GM18499 (cell line): ENCODE measurements around the gene AGBL4.
A peak's percentile ranks its signal among the peaks of the same experiment; 100 is the strongest.
"Not testable (repeated sequence)": the region's sequence is repeated elsewhere in the genome, so short reads cannot be mapped to it uniquely, and the experiment has no call there.

Experiments used
- ATAC-seq: cut with Tn5 transposase; IDR thresholded peaks from one replicate; pipeline ENCODE4 v1.9.1; 2021; ENCODE audit warnings: moderate number of reproducible peaks; ENCODE audit not compliant: insufficient read depth, unreplicated experiment

Gene AGBL4

DNA sequence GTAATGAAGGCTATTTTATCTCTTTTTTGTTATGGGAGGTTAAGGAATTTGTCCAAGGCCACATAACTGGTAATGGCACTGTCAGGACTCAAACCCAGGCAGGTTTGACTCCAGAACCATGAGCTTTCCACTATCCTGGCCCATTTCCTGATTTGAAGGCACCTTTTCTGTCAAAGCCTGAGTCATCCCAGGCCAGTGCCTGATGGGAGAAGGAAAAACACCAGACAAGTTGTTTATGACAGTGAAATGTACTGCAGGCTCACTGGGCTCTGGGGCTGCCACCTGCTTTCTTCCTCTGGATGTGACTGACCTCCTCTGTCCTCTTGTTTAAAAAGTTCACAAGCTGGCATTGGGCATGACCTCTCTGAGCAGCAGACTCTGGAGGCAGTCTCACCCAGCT, 1479.9 kb downstream of the AGBL4 start:
- ATAC-seq: no peak

DNA sequence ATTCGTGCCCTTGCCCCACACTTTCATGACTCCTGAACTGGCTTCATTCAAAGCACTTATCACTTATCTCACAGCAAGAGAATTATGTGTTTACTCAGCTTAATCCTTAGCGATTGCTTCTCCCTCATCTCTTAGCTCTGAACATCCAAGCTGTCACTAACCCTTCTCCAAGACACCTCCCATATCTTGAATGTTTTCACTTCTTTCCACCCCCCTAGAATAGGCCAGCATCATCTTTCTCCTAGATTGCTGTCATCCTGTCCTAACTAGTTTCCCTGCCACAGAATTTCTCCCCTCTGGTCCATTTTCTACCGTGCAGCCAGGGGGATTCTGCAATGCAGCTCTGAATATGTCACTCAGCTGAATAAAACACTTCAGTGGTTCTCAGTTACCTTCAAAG, 1483.2 kb downstream of the AGBL4 start:
- no peak for ATAC-seq

DNA sequence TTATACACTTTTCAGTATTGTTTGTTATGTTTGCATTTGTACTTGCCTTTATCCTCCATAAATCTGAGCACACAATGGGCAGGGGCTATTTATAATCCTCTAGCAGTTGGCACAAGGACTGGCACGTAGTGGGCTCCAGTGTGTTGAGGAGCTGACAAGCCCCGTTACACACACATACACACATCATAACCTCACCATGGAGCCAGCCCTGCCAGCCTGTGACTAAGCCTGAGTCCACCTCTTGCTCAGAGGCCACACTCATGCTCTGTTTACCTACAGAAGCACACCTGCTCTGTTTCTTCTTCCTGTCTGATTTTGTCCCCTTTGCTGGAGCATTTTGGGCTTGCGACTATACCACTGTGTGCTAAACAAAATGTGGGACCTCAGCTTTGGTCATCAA, 1487.3 kb downstream of the AGBL4 start:
- no peak for ATAC-seq

DNA sequence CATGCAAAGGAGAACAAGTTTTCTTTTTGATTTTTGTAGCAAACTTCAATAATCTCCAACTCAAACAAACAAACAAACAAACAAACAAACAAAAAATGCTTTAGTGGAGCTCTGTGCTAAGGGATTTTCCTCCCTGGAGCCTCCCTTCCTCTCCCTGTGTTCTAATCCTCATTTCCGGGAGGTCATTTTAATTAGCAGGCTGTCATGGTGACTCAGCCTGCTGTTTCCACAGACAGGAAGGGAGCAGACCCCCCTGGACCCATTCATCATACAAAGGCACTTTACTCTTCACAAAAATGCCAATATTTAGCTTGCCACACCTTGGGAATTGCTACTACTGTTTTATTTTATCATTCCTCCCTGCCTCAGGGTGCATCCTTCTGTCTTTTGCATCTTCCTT, 1490.8 kb downstream of the AGBL4 start:
- no peak for ATAC-seq

DNA sequence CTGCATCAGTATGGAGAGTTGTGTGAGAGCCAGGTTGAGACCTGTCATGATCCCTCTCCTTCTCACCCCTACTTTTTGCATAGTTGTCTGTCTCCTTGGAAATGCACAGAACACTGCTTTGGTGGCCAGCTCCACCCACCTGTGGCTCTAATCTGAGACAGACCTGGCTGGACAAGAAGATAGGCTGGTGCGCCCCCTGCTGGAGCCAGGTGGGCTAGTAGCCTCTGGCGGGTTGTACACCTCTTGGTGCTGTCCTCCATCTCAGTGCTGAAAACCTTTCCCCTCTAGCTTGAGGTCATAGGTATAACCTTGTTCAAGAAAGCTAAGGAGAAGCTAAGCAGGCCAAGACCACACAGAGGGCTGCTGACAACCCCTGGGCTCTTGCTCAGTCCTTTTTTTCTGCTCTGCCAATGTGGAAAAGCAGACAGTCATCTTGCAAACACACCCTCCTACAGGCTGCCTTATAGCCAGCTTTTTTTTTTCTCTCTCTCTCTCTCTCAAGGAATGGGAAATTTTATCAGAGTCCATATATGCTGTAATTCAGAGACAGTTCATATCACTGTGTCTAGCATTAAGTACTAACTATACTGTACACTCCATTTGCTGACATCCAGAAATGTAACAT, 1492.9 kb downstream of the AGBL4 start:
- peak; percentile 65 for ATAC-seq

DNA sequence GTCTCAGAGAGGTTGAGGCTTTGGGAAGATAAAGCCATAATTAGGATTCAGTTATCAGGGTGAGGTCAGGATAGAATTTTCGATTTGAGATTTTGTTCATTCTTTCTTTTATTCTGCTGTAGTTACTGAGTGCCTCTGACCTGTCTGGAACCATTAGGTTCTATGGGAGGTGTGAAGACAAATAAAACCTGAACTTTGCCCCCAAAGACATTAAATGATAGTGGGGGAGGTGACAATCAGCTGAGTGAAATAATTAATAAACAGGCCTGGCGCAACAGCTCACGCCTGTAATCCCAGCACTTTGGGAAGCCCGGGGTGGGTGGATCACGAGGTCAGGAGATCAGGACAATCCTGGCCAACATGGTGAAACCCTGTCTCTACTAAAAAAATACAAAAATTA, 1496.7 kb downstream of the AGBL4 start:
- ATAC-seq: no peak

DNA sequence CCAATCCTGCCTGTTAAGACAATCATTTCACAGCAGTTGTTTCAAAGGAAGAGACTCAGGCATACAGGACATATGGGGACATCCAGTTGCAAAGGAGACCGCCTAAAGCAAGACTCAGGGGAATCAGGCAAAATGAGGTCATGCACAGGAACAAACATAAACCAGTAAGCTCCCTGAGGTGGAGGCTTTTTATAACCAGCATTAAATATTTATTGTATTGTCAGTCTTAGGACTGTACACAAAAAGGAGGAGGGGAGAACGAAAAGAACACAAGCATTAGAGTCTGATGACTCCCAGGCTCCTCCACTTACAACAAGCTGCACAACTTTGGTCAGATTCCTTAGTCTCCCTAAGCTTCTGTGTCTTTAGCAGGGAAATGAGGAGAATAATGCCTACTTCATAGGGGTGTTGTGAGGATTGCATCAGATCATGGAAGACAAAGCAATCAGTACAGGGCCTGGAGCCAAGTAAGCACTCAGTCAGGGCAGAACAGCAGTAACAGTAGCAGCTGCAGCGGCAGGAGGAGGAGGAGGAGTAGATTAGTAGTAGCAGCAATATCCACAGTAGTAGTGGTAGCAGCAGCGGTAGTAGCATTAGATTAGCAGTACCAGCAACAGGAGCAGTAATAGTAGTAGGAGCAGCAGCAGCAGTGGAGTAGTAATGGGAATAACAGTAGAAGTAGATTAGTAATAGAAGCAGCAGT, 1497.6 kb downstream of the AGBL4 start:
- no peak for ATAC-seq

DNA sequence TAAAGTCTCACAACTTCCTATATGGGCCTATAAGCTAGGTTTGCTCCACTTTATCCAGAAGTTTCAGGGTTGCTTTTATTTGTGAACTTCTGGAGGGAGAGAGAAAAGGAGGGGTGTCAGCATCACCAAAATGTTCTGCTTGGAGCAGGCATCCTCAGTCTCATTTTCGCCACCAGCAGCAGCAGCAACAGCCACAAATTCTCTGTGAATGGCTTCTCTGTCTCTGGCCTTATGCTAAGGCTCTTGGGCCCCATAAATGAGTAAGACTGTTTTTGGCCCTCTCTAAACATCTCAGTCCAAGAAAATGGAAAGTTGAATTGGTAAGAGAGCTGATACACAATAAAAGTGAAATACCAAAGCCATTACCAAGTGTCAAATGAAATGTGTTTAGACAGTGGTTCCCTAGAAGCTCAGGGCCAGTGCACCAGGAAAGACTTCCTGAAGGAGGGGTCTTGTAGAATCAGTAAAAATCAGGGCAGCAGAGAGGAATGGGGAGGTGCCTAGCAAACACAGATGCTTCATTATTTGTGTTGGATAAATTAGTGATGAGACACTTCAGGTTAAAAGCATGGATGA, 1498.8 kb downstream of the AGBL4 start:
- ATAC-seq: no peak

DNA sequence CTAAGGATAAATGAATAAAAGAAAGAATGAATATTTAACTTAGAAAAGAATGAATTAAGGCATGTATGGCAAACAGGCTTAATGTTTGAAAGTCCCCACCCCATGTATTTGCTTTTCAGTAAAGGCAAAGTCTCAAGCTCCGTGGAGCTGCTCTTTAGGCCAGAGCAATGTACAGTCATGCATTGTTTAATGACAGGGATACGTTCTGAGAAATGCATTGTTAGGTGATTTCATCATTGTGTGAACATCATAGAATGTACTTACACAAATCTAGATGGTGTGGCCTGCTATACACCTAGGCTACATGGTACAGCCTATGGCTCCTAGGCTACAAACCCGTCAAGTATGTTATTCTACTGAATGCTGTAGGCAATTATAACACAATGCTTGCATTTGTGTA, 1500.2 kb downstream of the AGBL4 start:
- ATAC-seq: no peak

DNA sequence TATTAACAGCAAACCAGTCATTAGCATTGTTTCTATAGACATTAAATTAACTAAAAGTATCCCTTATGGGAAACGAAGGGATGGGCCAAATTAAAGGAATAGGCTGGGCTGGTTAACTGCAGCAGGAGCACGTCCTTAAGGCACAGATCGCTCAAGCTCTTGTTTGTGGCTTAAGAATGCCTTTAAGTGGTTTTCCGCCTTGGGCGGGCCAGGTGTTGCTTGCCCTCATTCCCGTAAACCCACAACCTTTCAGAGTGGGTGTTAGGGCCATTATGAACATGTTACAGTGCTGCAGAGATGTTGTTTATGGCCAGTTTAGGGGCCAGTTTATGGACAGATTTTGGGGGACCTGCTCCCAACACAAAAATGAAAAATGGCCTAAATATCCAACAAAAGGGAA, 1503.9 kb downstream of the AGBL4 start:
- not testable (repeated sequence) for ATAC-seq

DNA sequence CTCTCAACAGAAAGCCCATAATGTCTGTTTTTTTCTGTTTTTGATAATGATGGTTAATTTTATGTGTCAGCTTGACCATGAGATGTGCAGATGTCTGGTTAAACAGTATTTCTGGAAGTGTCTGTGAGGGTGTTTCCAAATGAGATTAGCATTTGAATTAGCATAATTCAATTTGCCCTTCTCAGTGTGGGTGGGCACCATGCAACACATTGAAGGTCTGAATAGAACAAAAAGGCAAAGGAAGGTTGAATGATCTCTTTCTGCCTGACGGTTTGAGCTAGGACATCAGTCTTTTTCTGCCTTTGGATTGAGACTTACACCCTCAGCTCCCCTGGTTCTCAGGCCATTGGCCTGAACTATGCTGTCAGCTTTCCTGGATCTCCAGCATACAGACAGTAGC, 1516.9 kb downstream of the AGBL4 start:
- no peak for ATAC-seq

DNA sequence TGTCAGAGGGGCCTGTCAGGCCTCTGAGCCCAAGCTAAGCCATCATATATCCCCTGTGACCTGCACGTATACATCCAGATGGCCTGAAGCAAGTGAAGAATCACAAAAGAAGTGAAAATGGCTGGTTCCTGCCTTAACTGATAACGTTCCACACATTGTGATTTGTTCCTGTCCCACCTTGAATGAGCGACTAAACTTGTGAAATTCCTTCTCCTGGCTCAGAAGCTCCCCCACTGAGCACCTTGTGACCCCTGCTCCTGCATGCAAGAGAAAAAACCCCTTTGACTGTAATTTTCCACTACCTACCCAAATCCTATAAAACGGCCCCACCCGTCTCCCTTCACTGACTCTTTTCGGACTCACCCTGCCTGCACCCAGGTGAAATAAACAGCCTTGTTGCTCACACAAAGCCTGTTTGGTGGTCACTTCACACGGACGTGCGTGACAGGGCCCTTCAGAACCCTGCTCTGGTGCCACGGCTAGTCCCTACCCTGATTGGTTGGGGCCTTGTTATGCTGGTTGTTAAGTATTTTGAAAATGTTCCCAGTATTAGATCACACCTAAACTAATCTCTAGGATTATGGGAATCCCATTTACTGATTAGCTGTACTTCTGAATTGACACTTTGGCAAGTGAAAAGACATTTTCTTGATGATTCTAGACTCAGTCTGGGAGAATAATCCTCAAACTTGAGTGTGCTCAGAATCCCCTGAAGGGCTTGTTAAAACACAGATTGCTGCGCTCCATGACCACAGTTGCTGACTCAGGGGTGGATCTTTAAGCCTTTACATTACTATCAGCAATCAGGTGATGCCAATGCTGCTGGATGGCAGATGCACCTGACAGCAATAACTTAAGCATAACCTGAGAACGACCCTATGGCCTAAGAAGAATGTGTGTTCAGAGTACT, 1523.0 kb downstream of the AGBL4 start:
- no peak for ATAC-seq

DNA sequence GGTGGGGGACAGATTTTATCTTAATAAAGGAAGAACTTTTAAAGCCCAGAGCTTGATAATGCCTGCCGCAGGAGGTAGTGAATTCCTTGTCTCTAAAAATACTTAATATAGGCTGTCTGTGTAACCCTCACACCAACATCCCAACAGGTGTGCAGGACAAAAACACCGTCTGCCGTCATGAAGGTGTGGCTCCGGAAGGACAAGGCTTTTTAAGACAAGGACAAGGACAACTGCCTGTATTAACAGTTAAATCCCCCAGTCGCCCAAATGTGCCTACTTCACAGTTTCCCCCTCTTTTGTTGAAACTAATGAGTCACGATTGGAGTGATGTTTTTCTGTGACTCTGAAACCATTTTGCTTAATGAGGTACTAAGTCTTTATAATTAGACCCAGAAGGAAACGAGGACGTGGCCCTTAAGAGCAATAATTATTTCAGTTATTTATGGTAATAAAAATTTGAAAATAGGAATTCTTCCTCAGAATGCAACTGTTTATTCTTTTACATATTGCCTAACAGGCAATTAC, 1524.5 kb downstream of the AGBL4 start:
- no peak for ATAC-seq

DNA sequence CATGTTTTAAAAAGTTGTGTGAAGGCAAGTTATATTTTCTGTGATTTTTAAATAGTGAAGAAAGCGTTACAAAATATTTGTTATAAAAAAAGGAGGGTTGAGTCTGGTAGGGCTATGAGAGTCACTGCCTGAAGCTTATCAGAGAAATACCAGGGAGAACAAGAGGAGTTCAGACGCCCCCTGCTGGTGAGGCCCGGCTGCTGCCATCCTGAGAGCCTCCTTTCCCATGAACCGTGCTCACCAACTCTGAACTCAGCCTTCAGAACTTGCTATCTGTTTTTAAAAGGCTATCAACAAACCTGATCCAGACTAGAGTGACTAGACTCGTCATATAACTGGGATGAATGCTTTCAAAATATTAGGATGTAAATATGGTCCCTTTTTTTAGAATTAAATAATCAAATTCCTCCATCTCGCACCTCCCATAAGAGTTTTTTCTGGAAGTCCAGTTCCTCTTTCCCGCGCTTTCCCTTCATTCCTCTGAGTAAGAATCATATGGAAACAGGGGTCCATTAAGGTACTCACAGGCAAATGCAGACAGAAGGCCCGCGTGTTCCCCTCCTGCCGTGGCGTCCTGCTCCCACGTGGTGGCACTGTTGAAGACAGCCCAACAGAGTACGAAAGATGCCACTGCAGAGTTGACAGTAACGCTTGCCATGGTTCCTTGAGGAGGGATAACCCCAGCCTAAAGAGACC, 1525.5 kb downstream of the AGBL4 start:
- no peak for ATAC-seq

DNA sequence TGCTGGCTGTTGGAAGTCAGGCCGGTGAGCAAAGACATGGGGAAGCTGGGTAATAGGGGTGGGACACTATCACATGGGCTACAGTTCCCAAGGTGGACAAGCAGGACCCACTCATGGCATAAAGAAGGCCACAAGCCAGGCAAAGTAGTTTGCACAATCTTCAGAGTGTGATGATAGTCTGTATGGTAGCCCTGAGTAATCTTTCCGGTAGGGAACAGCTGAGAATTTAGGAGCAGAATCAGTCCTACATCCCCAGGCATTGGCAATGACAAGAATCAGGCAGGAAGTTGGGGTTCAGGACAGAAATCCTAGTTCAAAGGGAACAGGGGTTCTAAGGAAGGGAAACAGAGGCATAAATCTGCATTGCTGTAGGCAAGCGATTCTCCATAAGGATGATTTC, 1527.8 kb downstream of the AGBL4 start:
- no peak for ATAC-seq

DNA sequence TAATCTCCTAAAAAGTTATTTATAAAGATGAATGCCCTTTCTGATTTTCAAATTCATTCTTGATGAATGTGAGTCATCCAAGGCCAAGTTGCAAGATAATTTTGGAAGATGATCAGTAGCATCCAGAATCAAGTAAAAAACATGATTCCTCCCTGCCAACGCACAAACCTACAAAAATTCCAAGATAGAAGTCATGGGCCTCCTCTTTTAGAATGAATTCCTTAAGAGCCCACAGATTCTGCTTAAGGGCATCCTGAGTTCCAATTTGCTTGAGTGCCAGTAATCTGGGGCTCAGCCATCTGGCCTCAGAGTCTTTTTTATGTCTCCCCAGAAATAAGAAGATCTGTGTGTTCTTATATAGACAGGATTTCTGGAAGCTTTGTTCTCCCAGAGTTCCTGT, 1528.6 kb downstream of the AGBL4 start:
- ATAC-seq: no peak

DNA sequence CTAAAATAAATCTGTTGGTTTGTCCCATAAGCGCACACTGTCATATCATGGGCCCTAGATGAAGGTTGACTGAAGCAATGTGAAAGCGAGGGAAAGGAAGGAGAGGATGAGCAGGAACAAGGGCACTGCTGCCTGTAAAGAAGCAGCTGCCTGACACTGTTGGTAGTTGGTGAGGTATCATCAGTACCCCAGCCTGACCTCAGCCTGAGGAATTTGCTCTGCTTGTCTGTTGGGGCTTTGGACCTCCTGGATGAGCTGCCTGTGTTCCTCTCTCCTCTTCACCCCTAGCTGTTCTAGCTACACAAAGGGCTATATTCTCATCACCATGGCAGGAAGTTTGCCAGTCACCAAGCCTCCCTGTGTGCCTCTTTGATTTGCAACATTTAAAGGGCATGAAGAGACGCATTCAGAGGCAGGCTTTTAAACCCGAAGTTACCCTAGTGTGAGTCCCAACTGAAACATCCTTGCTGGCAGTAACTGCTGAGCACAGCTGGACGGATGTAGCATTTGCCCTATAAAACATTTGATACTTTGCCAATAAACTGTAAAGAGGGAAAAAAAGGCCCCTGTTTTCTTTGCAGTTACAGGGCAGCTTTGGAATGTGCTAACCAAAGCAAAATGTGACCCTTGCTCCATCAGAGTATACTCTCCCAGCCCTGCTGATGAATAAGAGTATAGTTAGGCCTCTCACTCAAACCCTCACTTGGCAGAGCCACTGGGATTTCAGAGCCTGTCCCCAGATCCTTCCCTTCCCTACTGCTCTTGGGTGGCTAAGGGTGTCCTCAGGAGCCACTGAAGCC, 1529.6 kb downstream of the AGBL4 start:
- ATAC-seq: no peak

DNA sequence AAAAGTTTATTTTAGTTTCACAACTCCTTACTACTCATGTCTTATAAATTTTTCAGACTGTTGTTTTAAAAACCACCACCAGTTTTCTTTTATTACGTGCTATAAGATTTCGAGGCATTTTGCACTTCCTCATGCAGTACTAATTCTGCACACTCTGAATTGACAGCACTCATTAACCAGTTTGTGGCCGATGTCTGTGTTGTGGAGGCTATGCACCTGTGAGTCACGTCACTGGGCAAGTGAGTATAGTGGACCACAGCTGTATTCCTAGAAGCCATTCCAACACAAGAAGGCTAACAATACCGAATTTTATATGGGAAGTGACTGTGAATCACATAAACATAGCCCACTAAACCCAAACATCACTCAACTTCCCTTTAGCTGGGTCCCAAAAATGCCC, 1530.7 kb downstream of the AGBL4 start:
- no peak for ATAC-seq

DNA sequence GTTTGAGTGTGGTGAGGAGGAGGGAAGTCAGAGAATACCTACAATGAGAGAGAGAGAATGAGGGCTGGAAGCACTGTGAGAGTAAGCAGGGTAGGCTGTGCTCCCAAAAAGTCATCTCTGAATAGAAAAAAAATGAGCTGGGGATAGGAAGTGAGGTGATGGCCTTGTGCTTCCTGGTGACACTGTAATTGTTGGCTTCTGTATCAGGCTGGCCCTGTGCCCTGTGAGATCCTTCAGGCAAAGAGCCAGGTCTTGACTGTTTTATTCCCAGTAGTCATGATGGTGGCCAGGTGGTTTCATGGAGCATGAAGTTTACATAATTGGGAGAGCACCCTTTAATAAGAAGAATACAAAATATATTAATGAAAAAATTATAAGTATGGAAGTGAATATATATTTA, 1531.4 kb downstream of the AGBL4 start:
- no peak for ATAC-seq
